ENCODE results near the gene AKAP13.

DNA sequence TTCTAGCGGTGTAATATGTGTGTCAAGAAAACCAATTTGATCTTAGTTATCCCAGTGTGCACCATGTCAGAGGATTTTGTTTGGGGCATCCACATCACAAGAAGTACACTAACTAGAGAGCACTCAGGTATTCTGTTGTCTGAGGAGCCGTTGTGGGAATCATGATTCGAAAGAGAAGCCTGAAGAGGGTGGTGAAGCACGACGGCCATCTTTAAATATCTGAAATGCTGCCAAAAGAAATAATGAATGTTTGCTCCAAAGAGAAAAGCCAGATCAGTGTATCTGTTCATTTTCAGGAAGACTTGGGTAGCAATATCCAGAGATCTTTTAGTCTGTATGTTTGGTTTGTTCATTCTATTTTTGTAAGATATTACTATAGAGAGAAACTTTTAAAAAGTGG is 233.7 kb downstream of the AKAP13 start:
- TF ChIP-seq POLR2A (IDR thresholded peaks at IDR 0.05; ENCODE audit: low read length) = no peak
- no peak for TF ChIP-seq ESRRA (IDR thresholded peaks at IDR 0.05; ENCODE audit: borderline replicate concordance, low read length)
- TF ChIP-seq, protein P1, sequence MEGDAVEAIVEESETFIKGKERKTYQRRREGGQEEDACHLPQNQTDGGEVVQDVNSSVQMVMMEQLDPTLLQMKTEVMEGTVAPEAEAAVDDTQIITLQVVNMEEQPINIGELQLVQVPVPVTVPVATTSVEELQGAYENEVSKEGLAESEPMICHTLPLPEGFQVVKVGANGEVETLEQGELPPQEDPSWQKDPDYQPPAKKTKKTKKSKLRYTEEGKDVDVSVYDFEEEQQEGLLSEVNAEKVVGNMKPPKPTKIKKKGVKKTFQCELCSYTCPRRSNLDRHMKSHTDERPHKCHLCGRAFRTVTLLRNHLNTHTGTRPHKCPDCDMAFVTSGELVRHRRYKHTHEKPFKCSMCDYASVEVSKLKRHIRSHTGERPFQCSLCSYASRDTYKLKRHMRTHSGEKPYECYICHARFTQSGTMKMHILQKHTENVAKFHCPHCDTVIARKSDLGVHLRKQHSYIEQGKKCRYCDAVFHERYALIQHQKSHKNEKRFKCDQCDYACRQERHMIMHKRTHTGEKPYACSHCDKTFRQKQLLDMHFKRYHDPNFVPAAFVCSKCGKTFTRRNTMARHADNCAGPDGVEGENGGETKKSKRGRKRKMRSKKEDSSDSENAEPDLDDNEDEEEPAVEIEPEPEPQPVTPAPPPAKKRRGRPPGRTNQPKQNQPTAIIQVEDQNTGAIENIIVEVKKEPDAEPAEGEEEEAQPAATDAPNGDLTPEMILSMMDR (IDR thresholded peaks at IDR 0.05) = no peak
